Measurements from ENCODE around the gene M6PR.

The M6PR gene

DNA sequence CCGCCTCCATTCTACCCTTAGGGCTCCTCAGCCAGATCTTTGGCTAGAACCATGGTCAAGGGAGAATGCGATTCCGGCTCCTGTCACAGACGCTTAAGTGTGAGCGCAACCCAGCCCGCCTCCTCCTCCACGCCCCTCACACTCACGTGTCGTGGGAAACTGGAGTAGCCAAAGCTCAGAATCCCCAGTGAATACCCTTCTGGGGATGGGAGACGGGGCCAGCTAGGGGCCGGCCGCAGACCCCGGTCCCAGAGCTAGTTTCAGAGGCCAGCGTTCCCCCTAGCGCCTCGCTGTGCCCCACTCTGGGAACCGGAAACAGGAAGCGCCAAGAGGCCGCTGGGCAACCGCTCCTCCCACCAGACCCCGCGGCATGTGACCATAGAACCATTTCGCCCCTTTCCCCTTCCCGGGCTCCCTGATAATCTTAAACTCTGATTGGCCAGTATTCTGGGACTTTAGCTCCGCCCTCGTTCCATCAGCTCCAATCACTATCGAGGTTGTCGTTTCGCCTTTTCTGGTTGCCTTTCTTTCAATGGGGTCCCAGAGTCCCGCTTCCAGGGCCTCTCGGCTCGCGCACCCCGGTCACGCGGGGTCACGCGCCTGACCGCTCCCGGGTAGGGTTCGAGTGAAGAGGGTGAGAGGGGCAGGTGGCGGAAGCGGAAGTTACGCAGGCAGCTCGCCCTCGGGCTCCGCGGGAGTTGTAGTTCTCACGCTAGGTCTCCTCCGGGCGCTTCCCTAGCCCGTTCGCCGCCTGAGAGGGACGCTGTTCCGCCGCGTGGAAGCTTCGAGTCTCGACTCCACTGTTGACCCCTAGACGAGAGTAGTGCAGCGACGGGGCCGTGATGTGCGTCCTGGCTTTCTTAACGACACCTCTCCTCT is at the start of gene M6PR:
M6PR (minus strand) TSS at position 304 of the 879 bp plus-strand sequence. CDS start 3,241 bp downstream, outside the sequence.
- peak within 1 kb of the TSS; percentile 81 for H3K4me3 ChIP-seq (ENCODE audit: low read depth, low read length)

DNA sequence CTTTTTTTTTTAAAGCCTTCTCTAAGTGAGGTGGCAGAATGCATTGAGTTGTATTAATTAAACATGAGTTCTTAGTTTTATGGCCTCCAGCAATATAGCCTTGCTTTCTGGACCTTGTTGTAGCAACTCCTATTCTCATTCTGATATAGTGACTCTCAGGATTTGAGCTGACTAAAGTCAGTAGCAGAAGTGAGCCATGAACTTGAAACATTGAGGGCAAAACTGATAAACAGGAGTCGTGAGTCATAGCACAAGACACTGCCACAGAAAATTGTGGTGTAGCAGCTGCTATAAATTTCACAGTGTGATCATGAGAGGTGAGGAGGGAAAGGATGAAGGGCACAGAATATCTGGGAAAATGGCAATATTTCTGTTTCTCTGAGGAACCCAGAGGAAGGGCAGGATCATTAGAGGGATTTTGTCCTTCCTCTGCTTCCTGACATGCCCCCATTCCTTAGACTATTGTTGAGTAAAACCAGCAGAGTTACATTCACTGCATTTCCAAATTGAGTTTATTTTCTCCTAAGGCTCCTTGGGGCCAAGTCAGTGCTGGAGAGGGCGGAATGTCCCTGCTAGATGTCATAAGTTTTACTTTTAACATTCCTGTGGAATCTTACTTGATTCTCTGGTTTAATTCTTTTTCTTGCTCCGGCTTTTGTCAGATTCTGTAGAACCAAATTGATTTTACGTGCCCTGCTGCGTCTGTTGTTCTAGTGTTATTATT is 47.4 kb upstream of the M6PR start:
- H3K4me3 ChIP-seq (ENCODE audit: low read depth, low read length): no peak overlapping the region

DNA sequence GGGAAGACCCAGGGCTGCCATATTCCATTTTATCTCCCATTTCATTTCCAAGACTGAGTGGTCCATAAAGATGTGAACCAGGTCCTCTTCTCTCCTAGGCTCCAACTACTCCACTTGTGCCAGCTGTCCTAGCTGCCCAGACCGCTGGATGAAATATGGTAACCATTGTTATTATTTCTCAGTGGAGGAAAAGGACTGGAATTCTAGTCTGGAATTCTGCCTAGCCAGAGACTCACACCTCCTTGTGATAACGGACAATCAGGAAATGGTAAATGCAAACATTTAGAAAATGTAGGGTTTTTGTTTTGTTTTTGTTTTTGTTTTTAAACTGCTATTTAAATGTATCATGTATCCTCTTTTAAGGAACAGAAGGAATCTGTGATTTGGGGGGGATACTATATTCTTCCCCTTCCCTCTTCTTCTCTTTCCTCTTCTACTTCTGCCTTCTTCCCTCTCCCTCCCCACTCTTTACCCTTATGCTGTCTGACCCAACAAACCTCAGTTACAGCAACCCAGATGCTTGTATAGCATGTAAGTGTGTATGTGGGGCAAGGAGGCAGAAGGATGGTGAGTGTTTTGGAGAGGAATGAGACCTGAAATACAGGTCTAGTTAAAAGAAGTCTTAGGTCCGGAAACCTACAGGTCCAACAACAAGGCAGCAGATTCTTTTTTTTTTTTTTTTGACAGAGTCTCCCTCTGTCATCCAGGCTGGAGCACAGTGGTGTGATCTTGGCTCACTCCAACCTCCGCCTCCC is 45.8 kb upstream of the M6PR start:
- H3K4me3 ChIP-seq (ENCODE audit: low read depth, low read length): no peak overlapping the region

DNA sequence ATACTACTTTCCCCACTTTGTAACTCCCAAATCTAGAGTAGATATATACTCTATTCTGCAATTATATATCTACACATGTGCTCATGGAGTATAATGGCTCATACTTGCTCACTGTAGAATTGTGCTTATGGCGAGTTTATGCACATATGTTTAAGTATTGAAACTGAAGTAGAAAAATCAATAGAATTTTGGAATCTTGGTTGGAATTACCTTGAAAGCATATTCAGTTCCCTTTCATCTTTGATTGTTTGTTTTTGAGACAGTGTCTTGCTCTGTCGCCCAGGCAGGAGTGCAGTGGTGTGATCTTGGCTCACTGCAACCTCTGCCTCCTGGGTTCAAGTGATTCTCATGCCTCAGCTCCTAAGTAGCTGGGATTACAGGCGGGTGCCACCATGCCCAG is 44.4 kb upstream of the M6PR start:
- no peak overlapping the region for H3K4me3 ChIP-seq (ENCODE audit: low read depth, low read length)

DNA sequence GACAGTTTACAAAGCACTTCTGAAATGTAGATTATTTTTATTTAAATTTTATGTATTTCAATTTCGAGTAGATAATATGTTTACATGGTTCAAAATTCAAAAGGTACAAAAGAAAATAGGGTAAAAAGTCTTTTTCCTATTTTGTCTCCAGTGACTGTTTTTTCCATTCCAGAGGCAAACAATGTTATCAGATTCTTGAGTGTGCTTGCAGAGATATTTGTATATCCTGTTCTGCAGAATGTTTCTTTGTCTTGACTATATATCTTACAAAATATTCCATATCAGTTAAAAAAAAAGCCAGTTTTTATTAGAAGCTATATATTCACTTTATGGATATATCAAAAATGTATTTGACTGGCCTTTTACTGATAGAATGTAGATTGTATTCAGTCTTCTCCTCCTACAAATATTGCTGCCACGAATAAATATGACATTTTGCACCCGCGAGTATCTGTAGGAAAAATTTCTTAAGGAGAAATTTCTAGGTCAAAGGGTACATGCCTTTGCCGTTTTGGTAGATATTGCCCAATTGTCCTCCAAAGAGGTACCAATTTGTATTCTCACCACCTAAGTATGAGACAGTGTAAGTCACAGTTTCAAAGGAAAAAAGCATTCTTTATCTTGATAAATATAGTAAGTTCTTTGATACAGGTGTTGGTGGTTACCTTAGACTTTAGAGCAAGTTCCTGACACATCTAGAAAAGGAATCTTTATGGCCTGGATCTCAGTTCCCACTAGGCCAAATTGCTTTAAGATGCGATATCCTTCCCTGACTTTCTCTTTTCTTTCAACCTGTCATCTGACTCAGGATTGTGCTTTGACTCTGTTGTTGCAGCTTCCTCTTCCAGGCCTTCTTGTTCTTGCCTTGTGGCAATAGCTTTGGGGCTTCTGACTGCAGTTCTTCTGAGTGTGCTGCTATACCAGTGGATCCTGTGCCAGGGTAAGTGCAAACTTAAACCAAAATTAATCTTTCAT is 42.2 kb upstream of the M6PR start:
- no peak overlapping the region for H3K4me3 ChIP-seq (ENCODE audit: low read depth, low read length)

DNA sequence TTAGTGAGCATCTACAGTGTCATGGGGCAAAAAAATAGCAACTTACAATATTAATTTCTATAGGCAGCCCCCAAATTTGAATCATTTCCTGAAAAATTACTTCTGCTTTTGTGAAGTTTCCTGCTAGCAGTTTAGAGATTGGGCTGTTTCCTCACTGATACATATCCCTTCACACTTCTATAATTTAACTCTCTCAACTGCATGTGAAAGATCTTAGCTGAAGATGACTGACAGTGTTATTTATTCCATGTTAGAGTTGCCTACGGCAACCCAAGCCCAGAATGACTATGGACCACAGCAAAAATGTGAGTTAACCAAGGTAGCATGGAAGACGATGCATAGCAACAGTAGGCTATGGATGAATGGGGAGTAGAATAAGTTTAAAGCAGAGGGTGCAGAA is 40.0 kb upstream of the M6PR start, which contains the start of gene KLRG1:
KLRG1 (plus strand) TSS at position 134 of the 400 bp plus-strand sequence; CDS start at position 224, 90 bp downstream.
- no peak within 1 kb of the TSS for H3K4me3 ChIP-seq (ENCODE audit: low read depth, low read length)

DNA sequence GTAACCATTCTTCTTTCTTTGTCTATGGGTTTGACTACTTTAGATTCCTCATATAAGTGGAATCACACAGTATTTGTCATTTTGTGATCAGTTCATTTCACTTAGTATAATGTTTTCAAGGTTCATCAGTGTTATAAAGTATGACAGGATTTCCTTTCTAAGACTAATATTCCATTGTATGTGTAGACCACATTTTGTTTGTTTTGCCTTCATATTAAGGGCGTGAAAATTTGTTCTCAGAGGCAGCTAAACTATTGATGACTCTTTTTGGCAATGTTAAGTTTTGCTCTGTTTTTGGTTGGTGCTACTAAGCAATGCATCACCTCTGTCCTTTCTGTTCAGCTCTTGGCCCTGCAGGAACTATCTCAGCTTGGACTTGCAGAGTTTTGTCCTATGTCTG is 38.2 kb upstream of the M6PR start:
- no peak overlapping the region for H3K4me3 ChIP-seq (ENCODE audit: low read depth, low read length)

DNA sequence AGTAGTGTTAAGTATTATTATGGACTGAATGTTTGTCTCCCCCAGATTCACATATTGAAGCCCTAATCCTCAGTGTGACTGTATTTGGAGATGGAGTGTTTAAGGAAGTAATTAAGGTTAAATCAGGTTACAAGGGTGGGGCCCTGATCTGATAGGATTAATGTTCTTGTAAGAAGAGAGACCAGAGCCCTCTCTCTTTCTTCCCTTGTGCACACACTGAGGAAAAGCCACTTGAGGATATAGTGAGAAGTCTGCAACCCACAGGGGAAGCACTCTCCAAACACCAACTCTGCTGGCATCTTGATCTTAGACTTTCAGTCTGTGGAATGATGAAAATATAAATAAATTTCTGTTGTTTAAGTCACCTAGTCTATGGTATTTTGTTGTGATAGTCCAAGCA is 37.7 kb upstream of the M6PR start:
- no peak overlapping the region for H3K4me3 ChIP-seq (ENCODE audit: low read depth, low read length)

DNA sequence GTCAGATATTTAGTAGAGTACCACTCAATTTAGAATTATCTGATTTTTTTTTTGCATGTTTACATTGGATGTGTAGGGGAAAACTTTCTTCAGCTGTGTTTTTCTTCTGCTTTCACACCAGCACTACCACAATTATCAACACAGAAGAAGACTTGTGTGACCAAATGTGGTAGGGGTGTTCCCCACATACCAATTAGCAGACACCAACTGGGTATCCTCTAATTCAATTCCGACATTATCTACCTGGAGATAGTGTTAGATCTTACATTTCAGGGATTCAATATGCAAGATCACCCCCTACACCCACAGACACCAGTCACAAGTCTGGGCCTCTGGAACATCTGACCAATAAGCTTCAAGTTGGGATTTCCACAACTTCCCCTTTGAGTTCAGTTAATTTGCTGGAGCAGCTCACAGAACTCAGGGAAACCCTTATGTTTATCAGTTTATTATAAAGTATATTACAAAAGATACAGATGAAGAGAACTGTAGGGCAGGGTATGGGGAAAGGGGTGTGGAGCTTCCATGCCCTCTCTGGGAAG is 35.8 kb upstream of the M6PR start:
- no peak overlapping the region for H3K4me3 ChIP-seq (ENCODE audit: low read depth, low read length)

DNA sequence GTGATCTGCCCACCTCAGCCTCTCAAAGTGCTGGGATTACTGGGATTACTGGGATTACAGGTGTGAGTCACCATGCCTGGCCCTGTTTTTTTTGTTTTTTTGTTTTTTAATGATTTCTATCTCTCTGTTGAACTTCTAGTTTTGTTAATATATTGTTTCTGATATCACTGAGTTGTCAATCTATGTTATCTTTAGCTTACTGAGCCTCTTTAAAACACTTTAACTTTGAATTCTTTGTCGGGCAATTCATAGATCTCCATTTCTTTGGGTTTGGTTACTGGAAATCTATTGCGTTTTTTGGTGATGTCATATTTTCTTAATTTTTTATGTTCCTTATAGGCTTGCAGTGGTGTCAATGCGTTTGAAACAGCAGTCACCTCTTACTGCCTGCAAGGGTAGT is 30.7 kb upstream of the M6PR start:
- no peak overlapping the region for H3K4me3 ChIP-seq (ENCODE audit: low read depth, low read length)

DNA sequence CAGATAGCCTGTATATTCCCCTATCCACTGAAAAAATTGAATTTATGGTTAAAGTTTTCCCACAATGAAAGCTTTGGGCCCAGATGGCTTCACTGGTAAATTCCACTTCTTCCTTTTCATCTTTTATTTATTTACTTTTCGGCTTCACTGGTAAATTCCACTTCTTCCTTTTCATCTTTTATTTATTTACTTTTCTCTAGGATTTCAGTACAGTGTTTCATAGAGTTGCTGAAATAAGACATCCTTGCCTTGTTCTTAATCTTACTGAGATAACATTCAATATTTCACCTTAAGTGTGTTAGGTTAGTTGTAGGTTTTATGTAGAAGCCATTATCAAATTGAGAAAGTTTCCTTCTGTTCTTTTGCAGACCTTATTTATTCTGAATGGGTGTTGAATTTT is 21.0 kb upstream of the M6PR start:
- H3K4me3 ChIP-seq (ENCODE audit: low read depth, low read length): no peak overlapping the region

DNA sequence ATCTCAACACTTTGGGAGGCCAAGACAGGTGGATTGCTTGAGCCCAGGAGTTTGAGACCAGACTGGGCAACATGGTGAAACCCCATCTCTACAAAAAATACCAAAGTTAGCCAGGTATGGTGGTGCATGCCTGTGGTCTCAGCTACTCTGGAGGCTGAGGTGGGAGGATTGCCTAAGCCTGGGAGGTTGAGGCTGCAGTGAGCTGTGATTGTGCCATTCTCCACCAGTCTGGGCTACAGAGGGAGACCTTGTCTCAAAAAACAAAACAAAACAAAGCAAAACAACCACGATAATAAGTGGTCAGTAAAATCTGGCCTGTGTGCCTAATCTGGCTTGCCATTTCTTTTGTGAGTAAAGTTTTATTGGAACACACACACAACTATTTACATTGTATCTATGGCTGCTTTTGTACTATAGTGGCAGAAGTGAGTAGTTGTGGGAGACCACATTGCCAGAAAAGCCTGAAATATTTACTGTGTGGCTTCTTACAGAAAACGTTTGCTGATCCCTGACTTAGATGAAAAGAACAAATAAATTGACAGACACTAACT is 20.5 kb upstream of the M6PR start:
- H3K4me3 ChIP-seq (ENCODE audit: low read depth, low read length): no peak overlapping the region

DNA sequence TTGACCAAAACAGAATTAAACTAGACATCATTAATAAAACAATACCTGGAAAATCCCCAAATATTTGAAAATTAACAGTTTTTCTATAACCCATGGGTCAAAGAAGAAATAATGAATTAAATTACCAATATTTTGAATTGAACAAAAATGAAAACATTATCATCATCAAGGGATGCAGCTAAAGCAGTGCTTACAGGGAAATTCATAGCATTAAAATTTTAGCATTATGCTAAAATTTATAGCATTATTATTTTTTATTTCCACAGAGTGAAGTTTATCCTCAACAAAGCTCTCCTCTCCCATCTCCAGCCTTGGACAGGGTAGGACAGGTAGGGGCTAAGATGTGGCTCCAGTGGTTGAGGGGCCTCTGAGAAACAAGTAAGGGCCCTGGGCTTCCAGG is 19.3 kb upstream of the M6PR start:
- no peak overlapping the region for H3K4me3 ChIP-seq (ENCODE audit: low read depth, low read length)

DNA sequence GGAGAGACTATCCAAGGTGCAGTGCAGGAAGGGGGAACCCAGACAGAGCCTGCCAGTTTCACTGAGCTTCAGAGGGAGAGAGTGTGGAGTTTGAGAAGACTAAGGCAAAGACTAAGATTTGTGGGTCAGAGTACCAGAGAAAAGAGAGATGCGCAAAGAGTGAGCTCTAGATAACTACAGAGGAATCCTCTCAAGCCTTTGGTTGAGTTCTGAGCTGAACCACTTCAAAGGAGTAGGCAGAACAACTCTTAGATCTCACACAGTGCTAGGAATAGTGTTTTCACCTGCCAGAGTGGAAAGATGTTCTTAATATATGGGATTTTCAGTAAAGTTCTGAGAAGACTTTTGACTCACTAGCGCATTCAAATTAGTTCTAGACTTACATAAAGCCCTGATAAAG is 10.7 kb upstream of the M6PR start:
- no peak overlapping the region for H3K4me3 ChIP-seq (ENCODE audit: low read depth, low read length)

DNA sequence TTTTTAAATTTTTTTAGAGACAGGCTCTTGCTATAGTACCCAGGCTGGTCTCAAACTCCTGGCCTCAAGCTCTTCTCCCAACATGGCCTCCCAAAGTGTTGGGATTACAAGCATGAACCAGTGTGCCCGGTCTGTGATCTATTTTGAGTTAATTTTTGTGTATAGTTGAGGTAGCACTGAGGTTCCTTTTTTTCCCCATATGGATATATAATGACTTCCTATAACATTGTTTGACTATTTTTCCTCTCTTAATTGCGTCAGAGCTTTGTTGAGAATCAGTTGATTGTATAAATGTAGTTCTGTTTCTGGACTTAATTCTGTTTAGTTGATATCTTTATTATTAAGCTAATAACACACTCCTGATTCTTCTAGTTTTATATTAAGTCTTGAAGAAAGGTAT is 8.6 kb upstream of the M6PR start:
- no peak overlapping the region for H3K4me3 ChIP-seq (ENCODE audit: low read depth, low read length)

DNA sequence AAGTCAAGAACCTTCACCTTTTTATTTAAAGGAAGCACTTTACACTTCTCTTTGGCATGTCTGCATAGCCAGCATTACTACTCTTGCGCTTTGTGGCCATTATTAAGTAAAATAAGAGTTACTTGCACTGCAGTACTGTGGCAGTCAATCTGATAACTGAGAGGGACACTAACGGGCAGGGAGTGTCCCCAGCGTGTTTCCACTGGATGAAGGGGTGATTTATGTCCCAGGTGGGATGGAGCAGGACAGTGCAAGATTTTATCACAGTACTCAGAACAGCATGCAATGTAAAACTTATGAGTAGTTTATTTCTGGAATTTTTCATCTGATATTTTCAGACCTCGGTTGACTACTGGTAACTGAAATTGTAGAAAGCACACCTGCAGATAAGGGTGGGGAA is 8.1 kb upstream of the M6PR start:
- H3K4me3 ChIP-seq (ENCODE audit: low read depth, low read length): no peak overlapping the region

DNA sequence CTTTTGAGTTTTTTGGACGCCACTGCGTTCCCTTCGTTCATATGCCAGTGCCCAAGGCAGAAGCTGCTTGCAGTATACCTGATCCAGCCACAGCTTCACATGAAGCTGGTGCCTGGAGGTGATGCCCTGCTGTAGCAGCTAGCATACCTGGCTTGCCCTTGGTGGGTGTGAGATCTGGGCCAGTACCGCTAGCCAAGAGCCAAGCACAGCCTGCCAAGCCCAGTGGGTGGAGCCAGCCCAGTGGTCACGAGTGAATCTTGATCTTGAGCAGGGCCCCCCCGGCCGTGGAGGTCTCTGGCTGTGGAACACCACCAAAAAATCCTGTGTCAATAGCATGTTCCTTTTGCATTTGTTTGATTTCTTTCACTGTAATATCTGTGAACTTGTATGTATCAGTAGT is 7.3 kb upstream of the M6PR start:
- no peak overlapping the region for H3K4me3 ChIP-seq (ENCODE audit: low read depth, low read length)

DNA sequence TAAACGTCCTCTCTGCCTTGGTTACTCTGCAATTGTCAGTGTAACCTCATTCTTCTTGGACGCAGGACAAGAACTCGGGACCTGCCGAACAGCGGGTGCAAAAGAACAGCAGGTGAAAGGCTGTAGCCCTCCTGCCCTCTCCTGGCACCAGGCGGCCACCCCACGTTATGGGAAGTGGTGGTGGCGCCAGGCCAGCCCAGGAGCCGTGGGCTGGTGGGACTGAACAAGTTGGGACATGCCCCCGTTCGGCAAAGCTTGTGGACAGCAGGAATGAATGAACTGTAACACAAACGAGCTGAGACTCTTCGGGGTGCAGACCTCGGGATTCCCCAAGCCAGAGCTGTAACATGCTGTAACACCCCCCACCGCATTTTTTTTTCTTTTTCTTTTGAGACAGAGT is 6.6 kb upstream of the M6PR start:
- no peak overlapping the region for H3K4me3 ChIP-seq (ENCODE audit: low read depth, low read length)

DNA sequence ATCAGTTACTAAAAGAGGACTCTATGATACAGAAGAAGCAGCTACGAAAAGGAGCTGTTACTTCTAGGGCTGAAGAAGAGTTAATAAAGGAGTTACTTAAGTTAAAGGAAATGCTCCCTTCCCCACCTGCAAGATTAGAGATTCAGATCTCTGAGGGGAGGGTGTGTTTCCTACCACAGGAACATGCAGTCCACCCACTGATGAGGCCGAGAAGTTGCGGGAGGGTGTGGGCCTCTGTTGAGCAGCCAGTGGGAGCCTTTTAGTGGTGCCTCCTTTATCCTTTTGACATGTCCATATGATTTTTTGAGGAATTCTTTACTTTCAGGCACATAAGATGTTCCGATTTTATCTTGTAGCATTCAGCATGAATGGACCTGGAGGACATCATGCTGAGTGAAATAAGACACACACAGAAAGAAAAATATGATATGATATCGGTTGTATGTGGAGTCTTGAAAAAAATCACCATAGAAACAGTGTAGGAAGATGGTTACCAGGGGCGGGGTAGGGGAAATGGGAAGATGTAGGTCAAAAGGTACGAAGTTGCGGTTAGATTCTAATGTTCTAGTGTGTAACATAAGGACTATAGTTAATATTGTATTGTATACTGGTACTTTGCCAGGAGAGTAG is 4.4 kb upstream of the M6PR start:
- no peak overlapping the region for H3K4me3 ChIP-seq (ENCODE audit: low read depth, low read length)

Data from iPS-11a (cell line).